Measurements from ENCODE around the gene PCDHGA1. TPM values are rescaled to one million over a fixed set of nuclear protein-coding genes. Genes with fewer than 3 reads are reported as not detected.
"Not testable (repeated sequence)": the region's sequence is repeated elsewhere in the genome, so short reads cannot be mapped to it uniquely, and the experiment has no call there.

Gene PCDHGA1
- total RNA-seq, 1 donor from 2014 or later = 0.15 TPM

- peaks cover 2% of the 10 kb centered on the region for H3K36me3 Mint-ChIP-seq (ENCODE audit: low read depth)
- H3K9me3 Mint-ChIP-seq (ENCODE audit: low read depth) = peaks cover 49% of the 10 kb centered on the region
- H3K4me3 Mint-ChIP-seq (ENCODE audit: unreplicated experiment) = no peak overlapping the region
- H3K27me3 Mint-ChIP-seq (ENCODE audit: low read depth) = no peaks in the 10 kb centered on the region
- no peaks in the 10 kb centered on the region for H3K4me1 Mint-ChIP-seq (ENCODE audit: low read depth)
- no peak overlapping the region for H3K27ac Mint-ChIP-seq (ENCODE audit: unreplicated experiment)
- DNase-seq (ENCODE audit: low spot score) = no peak
- no peak for TF ChIP-seq CTCF (IDR thresholded peaks at IDR 0.05)
These were observed 13.7 kb downstream of the PCDHGA1 start for GRCh38 chr5:141343953-141344463.

- no peak overlapping the region for H3K27ac Mint-ChIP-seq (ENCODE audit: unreplicated experiment)
These were observed 15.0 kb downstream of the PCDHGA1 start for GRCh38 chr5:141345327-141345726.

GRCh38 chr5:141346017-141346416 is 15.7 kb downstream of the PCDHGA1 start:
- H3K4me3 Mint-ChIP-seq (ENCODE audit: unreplicated experiment); DNase-seq (ENCODE audit: low spot score); H3K27ac Mint-ChIP-seq (ENCODE audit: unreplicated experiment); H3K27me3 Mint-ChIP-seq (ENCODE audit: low read depth); H3K36me3 Mint-ChIP-seq (ENCODE audit: low read depth); H3K4me1 Mint-ChIP-seq (ENCODE audit: low read depth): not testable (repeated sequence)
- peaks cover 44% of the 10 kb centered on the region for H3K9me3 Mint-ChIP-seq (ENCODE audit: low read depth)

More at GRCh38 chr5:141345327-141345726, 15.0 kb downstream of the PCDHGA1 start:
- no peak for DNase-seq (ENCODE audit: low spot score)
- Mint-ChIP-seq H3K27me3 (ENCODE audit: low read depth) (no peaks in the 10 kb centered on the region), H3K36me3 (ENCODE audit: low read depth) (peaks cover 4% of the 10 kb centered on the region), H3K9me3 (ENCODE audit: low read depth) (peaks cover 43% of the 10 kb centered on the region), H3K4me1 (ENCODE audit: low read depth) (no peaks in the 10 kb centered on the region), H3K4me3 (ENCODE audit: unreplicated experiment) (no peak overlapping the region)
- no peak for TF ChIP-seq CTCF (IDR thresholded peaks at IDR 0.05)

- Mint-ChIP-seq H3K4me3 (ENCODE audit: unreplicated experiment) (peak within 1 kb of the TSS; percentile 62), H3K27me3 (ENCODE audit: low read depth) (no peaks in the 10 kb centered on the region), H3K36me3 (ENCODE audit: low read depth) (peaks cover 6% of the 10 kb centered on the region), H3K27ac (ENCODE audit: unreplicated experiment) (no peak within 1 kb of the TSS), H3K9me3 (ENCODE audit: low read depth) (peaks cover 39% of the 10 kb centered on the region), H3K4me1 (ENCODE audit: low read depth) (no peaks in the 10 kb centered on the region)
- no peak for DNase-seq (ENCODE audit: low spot score)
- peak; percentile 62 for TF ChIP-seq CTCF (IDR thresholded peaks at IDR 0.05)
These were observed 19.8 kb downstream of the PCDHGA1 start, which contains the start of gene PCDHGB1 for GRCh38 chr5:141349917-141350619. Gene PCDHGB1 (plus strand): TSS chr5:141350099. CDS start chr5:141350261, 162 bp downstream.

GRCh38 chr5:141351591-141351990 is 21.3 kb downstream of the PCDHGA1 start:
- DNase-seq (ENCODE audit: low spot score) = no peak
- no peaks in the 10 kb centered on the region for H3K4me1 Mint-ChIP-seq (ENCODE audit: low read depth)
- no peak overlapping the region for H3K4me3 Mint-ChIP-seq (ENCODE audit: unreplicated experiment)
- no peak overlapping the region for H3K27ac Mint-ChIP-seq (ENCODE audit: unreplicated experiment)
- no peak for TF ChIP-seq CTCF (IDR thresholded peaks at IDR 0.05)
- no peaks in the 10 kb centered on the region for H3K27me3 Mint-ChIP-seq (ENCODE audit: low read depth)
- H3K9me3 Mint-ChIP-seq (ENCODE audit: low read depth) = peaks cover 45% of the 10 kb centered on the region
- H3K36me3 Mint-ChIP-seq (ENCODE audit: low read depth) = peaks cover 9% of the 10 kb centered on the region
